ENCODE results near the gene PTPMT1.

Gene PTPMT1

DNA sequence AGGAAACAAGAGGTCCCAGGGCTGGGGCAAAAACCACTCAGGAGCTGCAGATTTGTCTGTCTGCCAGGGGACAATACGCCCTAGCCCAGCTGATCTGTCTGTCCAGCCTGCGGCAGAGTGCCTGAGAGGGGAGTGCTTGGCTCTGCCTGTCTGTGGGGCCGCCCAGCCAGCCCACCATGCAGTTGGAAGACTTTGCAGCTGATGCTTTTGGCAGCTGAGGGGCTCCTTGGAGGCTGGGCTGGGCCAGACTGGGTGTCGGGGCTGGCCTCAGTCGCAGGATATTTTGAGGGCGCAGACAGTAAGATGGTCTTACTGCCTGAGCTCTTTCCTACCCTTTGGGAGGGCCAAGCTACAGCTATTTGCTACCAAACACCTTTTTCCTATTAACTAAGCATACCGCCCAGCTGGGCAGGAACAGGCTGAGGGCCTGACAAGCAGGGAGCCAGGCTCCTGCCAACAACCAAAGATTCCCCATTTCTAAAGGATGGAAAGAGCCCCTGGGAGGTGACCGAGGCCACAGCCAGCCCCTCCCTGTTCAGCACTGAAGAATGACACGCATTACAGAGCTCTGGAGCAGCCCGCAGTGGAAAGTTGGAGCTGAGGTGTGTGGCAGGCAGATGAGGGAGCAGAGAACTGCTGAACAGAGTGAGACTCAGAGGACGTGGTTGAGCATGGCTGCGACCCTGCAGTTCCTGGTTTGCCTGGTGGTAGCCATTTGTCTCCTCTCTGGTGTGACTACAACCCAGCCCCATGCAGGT is 20.9 kb downstream of the PTPMT1 start, which contains the start of gene FAM180B:
Gene FAM180B, plus strand, starts transcription at position 581 of the 758 bp plus-strand sequence. Its CDS starts 91 bp downstream, at position 672.
- FAIRE-seq, result no peak

DNA sequence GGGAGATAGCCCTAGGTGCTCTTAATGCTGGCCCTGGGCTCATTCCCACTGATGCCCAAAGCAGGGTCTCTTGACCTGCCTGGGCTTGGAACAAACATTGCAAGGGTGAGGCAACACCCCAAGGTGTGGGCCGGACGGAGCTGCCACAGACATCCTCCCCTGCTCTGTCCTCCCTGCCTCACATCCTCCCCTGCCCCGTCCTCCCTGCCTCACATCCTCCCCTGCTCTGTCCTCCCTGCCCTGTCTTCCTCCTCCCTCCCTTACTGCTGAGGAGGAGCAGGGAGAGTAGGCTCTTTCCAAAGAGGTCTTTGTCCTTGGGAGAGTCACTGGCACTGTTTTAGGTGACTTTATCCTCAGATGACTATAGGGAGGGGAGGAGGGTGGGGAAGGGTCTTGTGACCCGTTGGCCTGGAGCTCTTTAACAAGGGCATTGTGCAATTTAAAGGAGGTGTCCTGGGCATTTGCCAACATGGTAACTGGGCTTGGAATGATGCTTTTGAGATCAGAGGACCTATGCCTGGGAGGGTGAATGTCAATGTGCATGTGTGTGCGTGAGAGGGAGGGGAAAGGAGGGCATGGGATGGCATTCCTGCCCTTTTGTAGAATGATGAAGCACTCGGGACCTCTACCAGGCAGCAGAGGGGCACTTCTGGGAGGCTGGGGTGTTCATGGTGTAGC is 21.8 kb downstream of the PTPMT1 start:
- no peak for FAIRE-seq

DNA sequence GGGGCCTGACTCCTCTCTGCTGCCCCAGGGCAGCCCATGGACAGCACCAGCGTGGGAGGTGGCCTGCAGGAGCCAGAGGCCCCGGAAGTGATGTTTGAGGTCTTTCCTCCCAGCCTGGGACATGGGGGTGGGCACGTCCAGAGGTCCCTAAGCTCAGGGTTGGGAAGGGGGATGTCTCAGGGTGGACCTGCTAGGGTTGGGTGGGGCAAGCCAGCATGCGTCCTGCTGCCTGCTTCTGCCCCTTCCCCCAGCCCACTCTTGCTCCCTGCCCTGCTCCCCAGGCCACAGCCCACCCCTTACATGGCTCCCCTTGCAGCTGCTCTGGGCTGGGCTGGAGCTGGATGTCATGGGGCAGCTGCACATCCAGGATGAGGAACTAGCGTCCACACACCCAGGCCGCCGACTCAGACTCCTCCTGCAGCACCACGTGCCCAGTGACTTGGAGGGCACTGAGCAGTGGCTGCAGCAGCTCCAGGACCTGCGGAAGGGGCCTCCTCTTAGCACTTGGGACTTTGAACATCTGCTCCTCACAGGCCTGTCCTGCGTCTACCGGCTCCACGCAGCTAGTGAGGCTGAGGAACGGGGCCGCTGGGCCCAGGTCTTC is 22.4 kb downstream of the PTPMT1 start:
- FAIRE-seq, result no peak

DNA sequence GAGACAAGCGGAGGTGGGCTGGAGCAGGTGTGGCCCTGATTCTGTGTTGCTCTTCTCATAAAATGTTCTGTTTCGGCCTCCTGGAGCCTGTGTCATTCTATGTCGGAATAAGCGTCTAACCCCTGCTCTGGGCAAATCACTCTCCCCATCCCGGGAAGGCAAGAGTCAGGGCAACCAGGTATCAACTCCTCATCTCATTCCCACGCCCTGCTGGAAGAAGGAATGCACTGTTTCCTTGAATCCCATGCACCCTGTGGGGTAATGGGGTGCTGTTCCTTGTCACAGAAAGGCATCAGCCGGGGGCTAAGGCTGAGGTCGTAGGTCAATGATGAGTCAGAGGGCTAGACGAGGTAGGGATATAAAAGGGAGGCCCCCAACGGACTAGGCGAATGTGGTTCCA is 23.7 kb downstream of the PTPMT1 start:
- FAIRE-seq, result no peak

DNA sequence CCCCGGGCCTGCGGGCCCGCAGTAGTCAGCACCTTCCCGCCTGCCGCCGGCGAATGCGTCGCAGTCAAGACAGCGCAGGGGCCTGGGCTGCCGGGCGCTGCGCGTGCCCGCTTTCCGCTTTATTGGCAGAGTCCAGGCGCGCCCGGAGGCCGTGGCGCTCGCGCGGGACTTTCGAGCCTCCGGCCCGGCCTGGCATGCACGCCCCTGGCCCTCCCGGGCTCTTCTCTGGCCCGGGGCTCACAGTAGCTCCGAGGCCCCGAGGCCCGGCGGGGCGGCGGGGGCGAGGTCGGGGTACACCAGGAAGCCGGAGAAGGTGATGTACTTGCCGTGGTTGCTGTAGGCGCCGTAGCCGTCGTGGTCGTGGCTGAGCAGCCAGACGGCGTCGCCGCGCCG is 24.2 kb downstream of the PTPMT1 start:
- no peak for FAIRE-seq

DNA sequence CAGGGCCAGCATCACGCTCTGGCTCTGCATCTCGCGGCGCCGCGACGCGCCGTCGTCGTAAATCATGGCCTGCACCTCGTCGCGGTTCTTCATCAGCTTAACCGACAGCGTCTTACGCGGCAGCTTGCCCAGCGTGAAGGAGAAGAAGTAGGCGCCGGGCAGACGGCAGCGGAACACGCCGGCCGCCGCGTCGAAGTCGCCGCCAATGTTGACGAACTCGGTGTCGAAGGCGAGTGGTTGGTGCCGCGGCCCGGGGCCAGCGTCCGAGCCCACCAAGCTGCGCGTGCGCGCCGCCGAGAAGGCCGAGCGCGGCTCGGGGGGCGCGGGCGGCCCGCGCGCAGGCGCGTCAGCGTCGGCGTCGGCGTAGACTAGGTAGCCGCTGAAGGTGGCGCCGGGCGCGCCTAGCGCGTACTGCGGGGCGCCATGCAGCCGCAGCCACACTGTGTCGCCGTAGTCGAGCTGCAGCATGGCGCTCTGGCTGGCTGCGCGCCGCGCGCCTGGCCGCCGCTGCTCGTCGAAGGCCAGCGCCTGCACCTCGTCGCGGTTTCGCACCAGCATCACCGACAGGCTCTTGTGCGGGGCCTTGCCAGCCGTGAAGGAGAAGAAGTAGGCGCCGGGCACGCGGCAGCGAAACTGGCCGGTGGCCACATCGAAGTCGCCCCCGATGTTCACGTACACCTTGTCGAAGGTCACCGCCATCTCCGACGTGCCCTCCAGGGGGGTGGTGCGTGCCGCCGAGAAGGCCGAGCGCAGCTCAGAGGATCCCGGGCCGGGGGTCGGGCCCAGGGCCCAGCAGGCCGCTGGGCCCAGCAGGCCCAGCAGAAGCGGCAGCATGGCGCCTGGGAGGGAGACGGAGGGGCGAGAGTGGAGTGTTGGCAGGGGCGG is 24.8 kb downstream of the PTPMT1 start:
- FAIRE-seq, result no peak

DNA sequence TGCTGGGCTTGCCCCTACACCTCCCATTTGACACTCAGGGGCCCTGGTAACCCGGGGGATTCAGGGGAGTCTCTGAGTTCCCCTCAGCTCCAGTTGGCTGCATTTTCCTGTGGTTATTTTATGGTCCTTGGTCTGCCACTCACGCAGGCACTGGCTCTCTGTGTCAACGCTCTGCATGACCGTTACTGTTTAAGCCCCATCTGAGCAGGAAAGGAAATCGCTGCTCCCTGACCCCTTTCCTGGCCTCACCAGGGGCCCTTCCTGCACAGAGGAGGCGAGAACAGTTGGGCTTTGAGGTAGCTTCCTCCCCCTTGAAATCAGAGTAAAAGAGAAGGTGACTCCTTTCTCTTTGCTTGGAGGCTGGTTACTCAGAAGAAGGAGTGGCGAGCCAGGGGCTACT is 26.4 kb downstream of the PTPMT1 start:
- FAIRE-seq, result no peak

DNA sequence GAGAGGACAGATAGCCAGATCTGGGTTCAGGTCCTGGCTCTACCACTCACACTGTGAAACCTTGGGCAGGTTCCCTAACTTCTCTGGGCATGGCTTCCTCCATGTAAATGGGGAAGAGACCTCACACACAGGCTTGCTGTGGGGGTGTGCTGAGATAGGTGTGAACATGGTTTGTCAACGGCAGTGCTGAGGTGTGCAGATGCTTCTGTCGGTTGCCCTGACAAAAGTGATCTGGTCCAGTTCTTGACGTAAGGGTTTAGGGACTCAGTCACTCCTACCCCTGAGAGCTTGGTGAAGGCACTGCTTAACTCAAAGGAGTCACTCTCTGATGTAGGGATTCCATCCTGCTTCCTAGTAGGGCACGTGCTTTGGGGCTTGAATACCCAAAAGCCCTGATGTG is 26.9 kb downstream of the PTPMT1 start:
- no peak for FAIRE-seq

DNA sequence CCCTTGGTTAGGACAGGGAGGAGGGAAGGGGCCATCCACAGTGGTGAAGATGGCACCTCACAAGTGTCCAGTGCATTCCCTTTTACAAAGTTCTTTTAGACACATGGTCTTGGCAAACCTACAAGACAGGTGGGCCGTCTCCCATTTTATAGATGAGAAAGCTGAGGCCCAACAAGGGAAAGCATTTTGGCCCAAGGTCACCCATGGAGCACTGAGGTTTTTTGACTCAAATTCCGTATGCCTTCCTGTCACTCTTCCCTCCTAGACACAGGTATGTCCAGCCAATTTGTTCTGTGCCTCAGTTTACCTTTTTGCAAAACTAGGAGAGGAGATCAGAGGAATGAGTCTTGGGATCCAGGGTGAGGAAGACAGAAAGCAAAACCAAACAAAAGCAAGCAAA is 27.6 kb downstream of the PTPMT1 start:
- FAIRE-seq, result no peak

DNA sequence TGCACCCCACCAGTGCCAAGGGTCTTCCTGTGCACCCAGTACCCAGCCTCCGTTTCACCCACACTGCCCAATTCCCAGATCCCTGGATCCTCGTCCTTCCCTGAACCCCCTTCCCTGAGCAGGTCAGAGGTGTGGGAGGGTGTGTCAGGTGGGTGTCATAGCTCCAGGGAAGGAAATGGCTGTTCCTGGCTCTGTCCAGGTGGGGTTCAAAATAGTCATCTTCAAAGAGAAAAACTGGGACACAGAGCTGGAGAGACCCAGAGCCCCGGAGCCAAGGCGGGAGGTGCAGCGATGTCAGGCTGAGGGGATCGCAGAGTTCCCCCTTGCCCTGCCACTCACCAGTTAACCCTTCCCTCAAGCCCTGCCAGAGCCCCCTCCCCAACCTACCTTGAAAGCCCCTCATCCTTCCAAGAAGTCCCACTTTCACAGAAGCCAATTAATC is 28.1 kb downstream of the PTPMT1 start:
- no peak for FAIRE-seq

DNA sequence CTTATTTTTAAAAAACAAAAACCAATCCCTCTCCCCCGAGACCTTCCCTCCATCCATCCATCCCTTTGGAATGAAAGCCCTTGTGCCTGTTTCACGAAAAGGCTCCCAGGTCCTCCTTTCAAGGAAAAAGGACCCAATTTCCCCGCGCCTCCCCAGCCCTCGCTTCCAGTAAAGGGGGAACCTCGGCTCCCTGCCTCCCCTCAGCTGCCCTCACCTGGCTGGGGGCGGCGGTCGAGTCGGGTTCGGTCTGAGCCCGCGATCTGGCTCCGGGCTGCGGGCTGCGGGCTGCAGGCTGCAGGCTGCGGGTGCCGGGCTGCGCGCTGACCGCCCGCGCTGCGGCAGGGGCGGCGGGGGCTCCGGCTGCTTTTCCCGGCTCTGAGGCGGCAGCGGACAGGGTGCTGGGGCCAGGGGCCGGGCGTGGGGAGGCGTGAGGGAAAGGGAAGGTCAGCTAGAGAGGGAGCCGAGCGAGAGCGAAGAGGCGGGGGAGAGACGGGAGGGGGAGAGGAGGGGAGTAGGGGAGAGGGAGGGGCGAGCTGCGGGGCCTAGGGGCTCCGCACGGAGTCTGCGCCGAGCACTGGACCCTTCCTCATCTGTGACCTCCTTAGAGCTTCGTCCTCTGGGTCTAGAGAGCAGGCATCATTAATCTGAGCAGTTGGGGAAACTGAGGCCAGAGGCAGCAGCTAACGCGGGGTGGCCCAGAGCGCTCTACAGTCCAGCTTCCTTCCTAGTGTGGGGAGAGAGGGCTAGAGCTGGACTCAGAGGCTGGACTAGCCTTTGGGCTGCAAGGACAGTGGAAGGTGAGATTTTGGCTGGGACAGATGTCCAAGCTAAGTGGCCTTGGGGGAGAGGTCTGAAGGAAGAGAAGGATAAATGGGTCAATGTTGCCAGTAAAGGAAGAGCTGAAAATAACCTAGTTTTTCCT is 28.8 kb downstream of the PTPMT1 start, which contains the start of gene C1QTNF4:
Gene C1QTNF4, minus strand, starts transcription at position 478 of the 922 bp plus-strand sequence. CDS start 3,601 bp downstream, outside the sequence.
- FAIRE-seq, result no peak

DNA sequence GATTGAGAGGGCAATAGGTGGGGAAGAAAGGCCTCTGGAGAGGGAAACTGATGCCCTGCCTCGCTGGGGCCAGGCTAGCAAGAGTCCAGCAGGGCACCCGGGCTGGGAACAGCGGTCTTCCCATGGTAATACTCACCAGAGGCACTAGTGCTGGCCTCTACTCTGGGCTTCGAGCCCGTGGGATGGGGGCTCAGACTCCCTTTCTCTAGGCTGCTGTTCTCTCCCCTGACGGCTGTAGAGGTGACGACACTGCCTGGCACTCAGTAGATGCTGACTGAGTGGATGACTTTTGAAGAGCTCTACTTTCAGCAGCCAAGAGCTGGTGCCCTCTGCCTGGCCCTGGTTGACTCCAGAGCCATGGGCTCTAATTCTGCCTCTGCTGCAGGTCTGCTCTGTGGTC is 29.6 kb downstream of the PTPMT1 start:
- FAIRE-seq, result no peak

DNA sequence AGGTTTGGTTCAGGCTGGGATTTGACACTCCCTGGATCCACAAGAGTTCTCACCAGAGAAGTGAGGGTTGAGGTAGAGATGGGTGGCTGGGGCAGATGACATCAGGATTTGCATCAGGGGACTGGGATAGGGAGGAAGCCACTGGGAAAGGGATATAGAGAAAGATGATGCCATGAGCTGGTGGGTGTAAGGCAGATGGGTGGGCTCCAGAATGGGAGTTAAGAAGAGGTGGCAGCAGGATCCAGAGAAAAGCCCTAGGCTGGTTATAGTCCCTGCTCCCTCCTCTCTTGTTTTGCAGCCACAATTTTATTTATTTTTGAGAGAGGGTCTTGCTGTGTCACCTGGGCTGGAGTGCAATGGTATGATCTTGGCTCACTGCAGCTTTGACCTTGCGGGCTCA is 30.6 kb downstream of the PTPMT1 start:
- no peak for FAIRE-seq

DNA sequence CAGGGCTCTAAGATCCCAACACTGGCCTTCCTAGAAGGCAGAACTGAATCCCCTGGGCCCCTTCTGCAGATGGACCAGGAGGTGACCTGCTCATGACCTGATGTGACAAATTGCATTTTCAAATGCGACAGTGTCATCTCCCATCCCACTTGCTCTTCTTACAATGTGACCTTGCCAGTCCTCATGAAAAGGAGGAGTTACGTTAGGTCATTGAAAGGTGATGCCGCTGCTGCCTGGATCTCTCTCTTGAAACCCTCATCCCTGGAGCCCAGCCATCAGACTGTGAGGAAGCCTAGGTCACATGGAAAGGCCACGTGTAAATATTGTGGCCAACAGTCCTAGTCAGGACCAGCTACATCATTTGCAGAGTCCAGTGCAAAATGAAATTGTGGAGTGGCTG is 34.5 kb downstream of the PTPMT1 start:
- FAIRE-seq, result no peak

DNA sequence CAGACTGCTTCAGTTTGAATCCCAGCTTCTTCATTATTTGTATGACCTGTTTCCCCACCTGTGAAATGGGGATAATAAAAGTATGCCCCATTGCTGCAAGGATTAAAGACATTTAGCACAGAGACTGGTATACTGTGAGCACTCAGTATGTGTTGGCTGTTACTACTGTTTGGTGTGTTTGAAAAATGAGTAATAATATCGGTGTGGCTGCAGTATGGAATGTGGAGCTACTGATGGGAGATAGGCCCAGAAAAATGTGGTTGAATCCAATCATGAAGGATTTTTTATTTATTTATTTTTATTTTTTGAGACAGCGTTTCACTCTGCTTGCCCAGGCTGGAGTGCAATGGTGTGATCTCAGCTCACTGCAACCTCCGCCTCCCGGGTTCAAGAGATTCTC is 37.9 kb downstream of the PTPMT1 start:
- no peak for FAIRE-seq

DNA sequence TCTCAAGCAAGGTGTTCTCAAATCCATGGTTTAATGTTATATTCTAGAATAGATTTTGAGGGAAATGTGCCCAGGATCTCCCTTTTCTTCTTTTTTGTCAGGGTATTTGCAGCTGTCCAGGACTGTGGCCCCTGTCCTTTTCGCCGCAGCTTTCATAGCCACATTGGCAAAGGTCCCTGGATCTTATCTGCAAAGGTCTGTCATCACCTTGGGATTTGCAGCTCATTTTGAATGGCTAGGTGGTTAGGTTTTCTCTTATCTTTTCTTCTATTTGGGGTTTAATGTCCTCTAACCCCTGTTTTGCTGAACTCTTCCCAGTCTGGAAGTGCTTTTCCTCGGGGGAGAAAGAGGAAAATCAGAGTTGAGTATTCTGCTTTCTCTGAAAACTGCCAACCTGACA is 40.5 kb downstream of the PTPMT1 start:
- FAIRE-seq, result no peak

DNA sequence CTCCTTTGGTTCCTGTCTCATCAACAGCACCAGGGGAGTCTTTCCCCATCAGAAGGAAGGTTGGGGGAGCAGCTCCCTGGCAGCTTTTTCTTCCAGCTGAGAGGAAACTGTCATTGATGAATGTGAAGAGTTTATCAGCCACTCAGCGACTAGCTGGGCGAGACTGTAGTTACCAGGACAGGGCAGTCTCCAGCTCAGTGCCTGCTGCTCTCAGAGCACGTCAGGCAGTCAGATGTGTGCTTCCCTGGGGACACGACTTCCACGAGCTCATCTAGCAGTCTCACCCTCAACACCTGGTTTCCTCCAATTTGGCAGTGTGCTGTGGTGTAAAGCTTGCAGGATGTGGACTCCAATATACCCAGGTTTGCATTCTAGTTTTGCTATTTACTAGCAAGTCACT is 41.3 kb downstream of the PTPMT1 start:
- FAIRE-seq, result no peak

DNA sequence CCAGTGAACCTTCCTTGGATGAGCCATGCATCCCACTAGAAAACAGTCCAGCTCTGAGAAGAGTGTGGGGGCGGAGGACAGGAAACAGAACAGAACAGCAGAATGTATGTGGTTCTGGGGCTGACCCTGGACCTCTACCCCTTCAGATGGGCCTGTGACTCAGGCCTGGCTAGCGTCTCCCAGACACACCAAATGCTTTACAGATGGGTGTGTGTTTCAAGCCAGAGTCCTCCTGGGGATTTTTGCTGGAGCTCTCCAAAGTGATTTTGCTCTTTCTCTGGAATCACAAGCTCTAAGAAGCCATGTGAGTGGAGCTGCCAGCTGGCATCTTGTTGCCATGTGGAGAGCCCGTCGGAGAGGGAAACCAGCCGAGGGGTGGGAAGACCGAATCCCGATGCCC is 42.0 kb downstream of the PTPMT1 start:
- no peak for FAIRE-seq

DNA sequence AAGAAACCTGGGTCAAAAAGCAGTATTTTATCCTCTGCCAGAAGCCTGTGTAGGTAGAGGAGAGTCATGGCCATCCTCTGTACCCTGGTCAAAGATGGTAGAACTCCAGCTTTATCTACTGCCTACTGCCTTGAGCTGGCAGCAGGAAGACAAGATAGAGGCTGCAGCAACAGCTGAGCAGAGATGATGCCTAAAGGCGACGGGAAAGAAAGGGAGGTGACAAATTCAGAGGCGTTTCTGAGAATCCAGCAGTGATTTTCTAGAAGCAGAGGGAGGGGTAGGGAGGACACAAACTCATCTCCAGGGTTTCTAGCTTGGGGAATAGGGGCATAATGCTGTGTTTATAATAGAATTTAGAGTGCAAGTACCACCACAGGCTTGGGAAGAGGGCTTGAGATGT is 44.3 kb downstream of the PTPMT1 start:
- FAIRE-seq, result no peak

DNA sequence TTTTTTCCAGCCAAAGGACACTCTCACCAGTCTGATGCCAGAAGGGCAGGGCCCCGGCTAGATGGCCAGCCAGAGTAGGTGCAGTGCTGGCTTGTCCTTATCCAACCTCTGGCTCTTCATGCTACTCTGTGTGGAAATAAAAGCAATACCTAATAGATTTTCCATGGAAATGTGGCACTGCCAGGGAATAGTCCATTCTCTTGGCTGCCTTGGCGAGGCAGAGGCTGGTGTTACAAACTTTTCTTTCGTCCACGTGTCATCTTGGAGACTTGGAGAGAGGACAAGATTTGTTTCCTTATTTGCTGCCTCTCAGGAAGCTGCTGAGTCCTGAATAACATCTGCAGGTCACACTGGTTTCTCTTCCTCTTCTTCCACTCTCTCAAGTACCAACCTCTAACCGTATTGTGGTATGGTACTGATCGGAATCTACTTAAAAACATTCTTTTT is 46.0 kb downstream of the PTPMT1 start:
- FAIRE-seq, result no peak

DNA sequence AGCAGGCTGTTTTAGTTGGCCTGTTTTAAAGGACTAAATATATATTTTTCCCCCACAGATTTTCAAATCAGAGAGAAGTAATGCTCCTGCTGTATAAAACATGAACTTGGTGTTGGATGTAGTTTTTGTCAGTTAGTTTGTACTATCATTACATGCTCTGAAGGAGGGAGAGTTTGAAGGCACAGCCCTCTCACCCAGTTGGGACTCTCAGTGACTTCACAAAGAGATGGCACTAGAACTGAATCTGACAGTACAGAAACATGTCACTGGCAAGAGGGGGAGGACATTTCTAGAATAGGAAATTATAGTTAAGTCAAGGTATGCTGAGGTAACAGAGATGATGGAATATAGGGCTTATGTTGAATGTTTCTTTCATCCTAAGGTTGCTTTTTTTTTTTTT is 49.9 kb downstream of the PTPMT1 start:
- no peak for FAIRE-seq

Data from A204.1 (cell line).